Stimulated activated CD8-positive, alpha-beta memory T cell treated with anti-CD3 and anti-CD28 coated beads, Interleukin-12 subunit alpha, Interleukin-12 subunit beta, amount 100 ng/mL, for 4 hours (primary cell): ENCODE data around the gene CITED4.

Source experiments
- DNase-seq: peaks from one replicate; pipeline ENCODE4 v3.0.0-alpha.2; 2020; ENCODE audit warnings: low read depth

The CITED4 gene

DNA sequence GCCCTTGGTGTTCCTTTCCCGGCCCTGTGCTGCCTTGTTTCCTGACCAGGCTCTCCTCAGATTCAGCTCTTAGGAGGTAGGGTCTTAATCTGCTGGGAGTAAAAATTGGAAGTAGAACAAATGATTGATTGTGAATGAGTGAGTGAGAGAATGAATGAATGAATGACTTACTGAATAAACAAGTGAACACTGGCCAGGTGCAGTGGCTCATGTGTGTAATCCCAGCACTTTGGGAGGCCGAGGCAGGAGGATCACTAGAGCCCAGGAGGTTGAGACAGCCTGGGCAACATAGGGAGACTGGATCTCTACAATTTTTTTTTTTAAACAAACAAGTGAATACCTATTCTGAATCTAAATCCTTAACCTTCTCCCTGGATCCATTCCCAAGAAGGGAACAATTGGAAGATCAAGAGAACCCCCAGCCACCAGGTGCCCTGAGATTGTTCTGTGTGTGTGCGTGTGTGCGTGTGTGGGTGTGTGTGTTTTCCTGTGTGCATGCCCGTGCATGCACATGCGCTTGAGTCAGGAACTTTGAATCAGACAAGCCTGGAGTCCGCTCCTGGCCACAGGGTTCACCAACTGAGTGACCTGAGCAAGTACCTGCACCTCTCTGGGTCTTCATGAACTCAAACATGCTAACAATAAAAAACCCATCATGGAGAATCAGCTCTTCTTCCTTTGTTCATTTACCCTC is 24.3 kb upstream of the CITED4 start:
- no peak for DNase-seq

DNA sequence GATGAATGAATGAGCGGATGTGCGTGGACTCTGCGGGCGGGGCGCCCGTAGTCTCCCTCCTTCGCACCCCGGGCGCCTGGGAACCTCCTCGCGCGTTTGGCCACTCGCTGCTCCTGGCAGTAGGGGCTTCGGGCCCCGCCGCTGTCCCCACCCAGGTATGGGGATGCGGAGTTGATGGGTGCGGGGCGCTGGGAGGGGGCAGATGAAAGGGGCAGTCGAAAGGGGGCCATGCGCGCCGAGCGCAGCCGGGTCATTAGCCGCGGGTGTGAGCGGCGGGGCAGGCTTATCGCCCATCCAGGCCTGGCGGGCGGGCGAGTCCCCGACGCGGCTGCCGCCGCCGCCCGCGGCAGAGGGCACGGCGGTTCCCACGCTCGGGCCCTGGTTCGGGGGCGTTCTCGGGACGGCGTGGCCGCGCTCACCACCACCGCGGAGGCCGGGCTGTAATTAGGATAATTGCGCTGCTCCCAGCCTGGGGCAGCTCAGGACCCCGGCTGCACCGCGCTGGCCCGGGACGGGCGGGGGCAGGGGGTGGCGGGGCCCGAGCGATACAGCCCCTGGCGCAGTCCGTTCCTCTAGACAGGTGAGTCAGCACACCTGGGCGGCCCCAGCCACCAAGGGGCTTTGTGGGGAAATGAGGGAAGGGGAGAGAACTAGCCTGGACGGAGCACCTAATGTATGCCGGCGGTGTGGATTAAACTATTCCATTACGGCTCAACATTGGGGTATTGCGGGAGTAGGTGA is 22.1 kb upstream of the CITED4 start:
- no peak for DNase-seq

DNA sequence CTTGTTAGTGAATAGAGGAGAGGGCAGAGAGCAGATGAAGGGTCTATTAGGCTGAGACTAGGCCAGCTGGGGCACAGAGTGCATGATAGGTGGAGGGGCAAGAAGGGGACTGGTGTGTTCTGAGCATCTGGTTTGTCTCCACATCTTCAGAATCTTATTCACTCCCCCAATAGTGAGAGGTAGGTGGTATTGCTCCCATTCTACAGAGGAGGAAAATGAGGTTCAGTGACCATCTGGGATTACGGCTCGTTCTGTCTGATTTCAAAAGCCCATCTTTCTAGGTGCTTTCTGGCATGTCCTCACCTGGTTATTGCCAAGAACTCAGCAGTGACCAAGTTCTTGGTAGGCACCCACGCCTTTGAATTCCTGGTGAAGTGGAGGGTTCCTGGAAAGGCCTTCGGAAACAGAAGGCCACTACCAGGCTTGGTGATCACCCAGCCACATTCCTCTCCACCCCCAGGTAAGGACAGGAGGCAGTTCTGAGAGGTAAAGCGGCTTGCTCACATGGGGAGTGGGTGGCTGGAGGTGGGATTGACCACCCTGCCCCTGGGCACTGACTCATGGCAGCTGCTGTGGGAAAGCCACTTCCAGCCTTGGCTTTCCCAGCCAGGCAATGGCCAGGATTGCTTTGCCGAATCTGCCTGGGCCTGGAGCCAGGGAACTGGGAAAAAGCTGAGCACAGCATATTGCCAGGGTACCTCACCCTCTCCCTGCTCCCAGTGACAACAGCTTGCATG is 18.8 kb upstream of the CITED4 start:
- no peak for DNase-seq

DNA sequence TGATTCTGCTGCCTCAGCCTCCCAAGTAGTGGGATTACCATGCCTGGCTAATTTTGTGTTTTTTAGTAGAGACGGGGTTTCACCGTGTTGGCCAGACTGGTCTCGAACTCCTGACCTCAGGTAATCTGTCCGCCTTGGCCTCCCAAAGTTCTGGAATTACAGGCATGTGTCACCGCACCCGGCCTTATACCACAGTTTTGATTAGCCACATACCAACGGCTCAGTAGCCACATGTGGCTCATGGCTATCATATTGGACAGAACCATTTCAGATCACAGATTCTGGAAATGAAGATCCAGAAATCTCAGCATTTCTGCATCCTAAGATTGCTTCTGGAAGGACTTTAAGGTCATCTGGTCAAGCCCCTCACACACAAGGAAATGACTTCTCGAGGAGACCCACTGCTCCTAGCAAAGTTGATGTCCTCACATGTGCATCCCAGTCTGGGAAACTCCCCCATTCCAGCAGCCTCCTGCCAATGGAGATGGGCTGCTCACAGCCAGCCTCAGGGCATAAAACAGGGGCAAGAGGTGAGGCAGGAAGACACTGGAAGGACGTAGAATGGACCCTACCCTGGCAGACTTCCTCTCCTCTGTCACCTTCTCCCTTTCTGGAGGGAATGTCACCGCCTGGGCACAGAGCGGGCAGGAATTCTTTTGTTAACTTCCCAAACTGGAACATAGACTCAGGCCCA is 17.5 kb upstream of the CITED4 start:
- no peak for DNase-seq

DNA sequence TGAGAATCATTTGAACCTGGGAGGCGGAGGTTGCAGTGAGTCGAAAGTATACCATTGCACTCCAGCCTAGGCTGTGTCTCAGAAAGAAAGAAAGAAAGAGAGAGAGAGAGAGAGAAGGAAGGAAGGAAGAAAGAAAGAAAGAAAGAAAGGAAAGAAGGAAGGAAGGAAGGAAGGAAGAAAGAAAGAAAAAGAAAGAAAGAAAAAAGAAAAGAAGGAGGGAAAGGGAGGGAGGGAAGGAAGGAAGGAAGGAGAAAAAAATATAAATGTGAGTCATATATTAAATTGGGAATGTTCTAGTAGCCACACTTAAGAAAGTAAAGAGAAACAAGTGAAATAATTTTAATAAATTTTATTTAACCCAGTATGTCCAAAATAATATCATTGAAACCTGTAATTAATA is 16.7 kb upstream of the CITED4 start:
- no peak for DNase-seq

DNA sequence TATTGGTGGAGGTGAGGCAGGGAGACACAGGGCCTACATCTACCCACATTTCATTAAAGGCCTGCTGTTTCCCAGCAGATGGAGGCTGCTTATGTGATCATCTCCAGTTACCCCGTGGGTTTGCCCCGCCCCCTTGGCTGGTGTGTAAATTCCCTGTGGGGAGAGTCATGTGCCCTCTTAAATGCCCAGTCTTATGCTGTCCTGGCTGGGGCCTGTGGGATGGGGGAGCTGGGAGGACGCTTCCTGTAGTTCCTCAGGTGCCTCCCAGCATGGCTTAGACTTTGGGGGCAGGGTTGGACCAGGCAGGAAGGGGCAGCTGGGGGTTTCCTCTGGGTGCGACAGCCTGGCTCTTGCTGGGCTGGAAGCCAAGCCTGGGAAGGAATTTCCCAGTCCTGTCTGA is 15.5 kb upstream of the CITED4 start:
- no peak for DNase-seq

DNA sequence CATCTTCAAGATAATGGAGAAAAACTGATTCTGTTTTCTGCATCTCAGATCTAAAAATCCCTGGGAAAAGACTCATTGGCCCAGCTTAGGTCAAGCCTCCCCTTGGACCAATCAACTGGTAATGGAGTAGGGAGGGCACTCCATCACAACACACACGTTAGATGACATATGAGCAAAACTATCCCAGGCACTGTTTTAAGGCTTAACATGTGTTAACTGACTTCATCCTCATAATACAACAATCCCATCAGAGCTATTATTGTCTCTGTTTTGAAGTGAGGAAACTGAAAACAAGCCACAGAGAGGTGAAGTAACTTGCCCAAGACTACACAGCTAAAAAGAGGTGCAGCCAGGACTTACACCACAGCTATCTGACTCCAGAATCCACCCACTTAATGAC is 14.7 kb upstream of the CITED4 start:
- no peak for DNase-seq

DNA sequence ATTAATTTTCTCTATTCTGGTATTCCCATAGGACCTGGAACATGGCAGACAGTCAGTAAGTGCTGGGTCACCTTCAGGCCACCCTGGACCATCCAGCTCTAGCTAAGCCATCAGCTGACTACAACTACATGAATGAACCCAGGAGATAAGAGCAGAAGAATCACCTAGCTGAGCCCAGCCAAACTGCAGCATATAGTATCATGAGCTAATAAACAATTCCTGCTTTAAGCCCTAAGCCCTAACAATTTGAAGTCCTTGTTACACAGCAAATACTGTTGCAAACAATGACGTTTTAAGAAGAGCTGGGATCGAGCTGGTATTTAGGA is 14.2 kb upstream of the CITED4 start:
- DNase-seq = no peak

DNA sequence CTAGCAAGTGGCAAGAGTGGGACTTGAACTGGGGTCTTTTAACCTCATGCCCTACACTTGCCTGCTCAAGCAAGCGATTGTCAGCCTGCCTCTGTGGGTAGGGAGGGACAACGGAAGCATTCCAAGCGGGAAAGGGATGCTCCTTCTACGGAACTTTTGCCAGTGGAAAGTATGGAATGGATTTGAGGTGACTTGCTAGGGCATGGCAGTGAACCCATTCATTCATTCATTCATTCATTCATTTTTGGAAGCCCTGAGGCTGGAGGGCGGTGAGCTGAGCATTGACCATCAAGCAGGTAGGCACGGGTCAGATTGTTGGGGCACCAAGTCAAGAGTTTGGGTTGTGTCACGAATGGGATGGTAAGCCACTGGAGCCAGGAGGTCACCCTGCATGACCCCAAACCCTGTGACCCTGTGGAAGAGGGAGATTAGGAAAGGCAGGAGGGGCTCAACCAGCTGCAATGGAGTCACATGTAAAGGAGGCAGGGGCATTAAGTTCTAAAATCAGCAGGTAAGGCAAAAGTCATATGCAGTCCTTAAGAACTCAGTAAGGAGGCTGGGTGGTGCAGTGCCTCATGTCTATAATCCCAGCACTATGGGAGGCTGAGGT is 11.8 kb upstream of the CITED4 start:
- no peak for DNase-seq

DNA sequence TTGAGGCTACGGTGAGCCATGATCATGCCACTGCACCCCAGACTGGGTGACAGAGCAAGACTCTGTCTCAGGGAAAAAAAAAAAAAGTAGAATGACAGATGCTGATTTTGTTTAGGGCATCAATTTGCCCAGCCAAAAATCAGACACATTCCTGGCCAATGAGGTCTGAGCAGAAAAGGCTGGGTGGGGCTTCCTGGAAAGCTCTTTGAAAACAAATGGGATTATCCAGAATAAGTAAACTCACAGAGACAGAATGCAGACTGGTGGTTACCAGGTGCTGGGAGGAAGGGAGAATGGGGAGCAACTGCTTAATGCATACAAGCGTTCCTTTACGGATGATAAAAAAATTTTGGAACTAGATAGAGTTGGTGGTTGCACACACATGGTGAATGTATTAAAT is 10.1 kb upstream of the CITED4 start:
- no peak for DNase-seq

DNA sequence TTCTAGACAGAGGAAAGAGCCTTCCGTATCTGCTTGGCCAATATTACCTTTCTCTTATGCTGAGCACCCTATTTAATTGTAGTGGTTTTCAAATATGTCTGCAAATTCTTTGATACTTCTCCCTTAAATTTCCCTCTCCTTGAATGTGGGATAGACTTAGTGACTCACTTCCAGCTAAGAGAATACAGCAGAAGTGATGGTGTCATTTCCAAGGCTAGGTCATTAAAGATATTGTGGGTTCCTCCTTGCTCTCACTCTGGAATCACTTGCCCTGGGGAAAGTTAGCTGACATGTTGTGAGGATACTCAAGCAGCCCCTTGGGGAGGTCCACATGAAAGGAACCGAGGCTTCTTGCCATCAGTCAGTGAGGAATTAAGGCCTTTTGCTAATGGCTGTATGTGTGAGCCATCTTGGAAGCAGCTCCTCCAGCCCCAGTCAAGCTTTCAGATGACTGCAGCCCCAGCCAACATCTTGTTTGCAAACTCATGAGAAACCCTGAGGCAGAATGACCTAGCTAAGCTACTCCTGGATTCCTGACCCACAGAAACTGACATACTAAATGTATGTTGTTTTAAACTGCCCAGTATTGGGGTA is 8.1 kb upstream of the CITED4 start:
- no peak for DNase-seq

DNA sequence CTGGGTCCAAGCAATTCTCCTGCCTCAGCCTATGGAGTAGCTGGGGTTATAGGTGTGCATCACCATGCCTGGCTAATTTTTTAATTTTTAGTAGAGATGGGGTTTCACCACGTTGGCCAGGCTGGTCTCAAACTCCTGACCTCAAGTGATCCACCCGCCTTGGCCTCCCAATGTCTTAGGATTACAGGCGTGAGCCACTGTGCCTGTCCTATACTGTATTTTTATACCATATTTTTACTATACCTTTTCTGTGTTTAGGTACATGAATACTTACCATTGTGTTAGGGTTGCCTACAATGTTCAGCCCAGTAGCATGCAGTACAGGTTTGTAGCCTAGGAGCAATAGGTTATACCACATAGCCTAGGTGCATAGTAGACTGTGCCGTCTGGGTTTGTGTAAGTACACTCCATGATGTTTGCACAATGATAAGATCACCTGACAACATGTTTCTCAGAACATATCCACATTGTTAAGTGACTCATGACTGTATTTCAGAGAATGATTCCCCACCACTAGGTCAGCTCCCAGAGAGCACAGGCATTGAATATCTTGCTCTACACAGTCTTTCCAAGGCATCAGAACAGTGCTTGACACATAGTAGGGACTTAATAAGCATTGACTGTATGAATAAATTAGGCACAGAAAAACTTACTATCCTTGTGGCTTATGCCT is 6.0 kb upstream of the CITED4 start:
- DNase-seq = no peak

DNA sequence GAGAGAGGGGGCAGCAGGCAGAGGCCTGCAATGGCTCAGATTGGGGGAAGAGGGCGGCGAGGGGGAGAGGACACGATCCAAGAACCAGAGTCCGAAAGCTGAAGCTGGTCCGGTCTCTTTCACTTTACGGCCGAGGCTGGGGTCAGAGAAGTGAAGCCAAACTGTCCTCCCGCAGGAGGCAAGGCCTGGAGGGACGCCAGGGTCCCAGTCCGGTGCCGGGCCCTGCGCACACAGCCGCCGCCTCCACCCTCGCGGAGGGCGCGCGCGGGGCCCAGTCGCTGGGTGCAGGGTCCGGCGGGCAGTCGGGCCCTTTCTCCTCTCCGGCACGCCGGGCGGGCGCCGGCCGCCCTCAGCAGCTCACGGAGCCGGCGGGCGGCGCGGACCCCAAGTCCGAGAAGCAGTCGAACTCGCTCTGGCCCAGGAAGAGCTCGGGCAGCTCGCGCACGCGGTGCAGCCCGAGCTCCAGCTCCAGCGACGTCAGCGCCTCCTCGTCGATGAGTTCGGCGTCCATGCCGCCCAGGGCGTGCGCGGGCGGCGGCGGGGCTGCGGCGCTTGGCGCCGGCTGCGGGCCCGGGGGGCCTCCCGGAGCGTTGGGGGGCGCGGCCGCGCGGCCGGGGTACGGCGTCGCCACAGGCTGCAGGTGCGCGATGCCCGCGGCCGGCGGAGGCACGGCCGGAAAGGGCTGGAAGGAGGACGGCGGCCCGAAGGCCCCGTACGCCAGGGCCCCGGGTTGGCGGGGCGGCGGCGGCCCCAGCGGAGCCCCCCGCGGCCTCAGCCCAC is 749 bp downstream of the CITED4 start:
- no peak for DNase-seq

DNA sequence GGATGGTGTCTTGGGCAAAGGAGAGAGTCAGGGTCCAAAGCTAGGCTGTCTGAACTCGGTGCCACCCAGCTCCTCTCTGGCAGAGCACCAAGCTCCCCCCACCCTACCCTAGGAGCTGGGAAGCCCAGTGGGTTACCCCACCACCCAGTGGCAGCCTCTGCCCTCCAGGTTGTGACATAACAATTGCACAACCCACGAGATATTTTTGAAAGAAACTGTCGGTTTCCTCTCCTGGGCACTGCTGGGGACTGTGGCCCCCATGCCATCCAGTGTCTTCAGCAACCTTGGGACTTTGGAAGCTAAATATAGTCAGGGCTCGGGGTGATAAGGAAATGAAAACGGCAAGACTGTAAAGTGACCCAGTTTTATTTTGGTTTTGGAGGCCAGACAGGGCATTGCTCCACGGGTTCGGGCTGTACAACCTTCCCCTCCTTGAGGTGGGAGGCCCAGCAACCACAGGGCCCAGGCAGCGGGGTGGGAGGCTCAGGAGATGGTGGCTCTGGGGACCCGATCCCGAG is 1.4 kb downstream of the CITED4 start:
- no peak for DNase-seq

DNA sequence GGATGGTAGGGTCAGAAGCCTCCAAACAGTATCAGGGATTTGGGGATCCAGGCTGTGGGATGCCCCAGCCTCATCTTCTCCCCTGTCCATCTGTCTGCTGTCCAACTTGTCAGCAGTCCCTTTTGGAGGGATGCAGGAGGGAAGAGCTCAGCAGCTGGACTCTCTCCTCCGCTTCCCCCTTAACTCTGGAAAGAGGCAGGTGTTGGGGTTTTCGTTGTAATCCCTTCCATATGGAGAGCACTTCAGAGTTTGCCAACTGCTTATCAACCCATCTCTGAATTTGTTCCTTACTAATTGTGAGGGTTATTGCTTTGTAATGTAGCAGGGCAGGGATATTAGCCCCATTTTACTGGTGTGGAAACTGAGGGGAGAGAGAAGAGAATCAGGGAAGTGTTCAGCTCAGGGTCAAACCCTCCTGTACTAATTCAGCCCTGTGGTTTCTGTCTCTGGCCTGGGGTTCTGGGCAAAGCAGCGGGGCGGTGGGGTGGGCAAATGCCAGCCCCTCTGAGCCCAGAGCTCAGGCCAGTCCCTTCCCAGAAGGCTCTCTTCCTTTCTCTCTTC is 3.2 kb downstream of the CITED4 start:
- DNase-seq = no peak

DNA sequence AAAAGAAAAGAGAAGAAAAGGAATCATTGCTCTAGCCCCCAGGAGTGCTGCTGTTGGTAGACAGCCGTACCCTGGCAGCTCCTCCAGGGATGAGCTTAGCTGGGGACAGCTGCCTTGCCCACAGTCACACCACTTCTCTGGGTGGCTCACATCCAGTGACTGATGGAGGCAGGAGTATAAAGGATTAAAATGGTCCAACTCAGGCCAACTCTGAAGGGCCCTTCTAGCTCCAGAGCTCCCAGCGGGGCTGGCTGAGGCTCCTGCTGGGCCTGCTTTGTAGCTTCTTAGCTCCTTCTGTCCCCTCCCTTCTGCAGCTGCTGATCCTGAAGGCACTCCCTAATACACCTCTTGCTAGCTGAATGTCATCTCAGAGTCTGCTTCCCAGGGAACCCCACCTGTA is 4.4 kb downstream of the CITED4 start:
- DNase-seq = no peak

DNA sequence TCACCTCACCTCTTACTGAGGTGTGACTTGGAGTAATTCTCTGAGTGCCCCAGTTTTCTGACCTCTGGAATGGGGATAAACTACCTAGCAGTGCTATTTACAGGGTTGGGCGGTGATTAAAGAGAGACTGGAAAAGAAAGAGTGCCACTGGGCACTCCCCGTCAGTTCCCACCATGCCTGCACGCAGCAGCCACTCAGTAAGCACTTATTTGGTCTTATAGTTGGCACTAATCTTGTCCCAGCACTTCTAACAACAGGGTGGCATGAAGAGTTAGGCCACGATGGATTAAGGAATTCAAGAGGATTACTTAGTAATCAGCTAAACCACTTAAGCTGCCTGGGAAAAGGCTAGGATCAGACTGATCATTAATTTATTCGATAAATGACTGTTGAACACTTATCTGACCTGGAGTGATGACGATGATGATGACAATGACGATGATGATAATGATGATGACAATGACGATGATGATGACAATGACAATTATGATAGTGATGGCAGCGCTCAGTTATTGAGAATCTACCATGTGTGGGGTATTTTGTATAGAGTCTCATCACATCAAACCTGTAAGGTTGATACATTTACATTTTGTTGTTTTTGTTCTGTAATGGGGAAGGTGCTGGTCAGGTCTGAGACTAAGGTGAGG is 5.4 kb downstream of the CITED4 start:
- no peak for DNase-seq

DNA sequence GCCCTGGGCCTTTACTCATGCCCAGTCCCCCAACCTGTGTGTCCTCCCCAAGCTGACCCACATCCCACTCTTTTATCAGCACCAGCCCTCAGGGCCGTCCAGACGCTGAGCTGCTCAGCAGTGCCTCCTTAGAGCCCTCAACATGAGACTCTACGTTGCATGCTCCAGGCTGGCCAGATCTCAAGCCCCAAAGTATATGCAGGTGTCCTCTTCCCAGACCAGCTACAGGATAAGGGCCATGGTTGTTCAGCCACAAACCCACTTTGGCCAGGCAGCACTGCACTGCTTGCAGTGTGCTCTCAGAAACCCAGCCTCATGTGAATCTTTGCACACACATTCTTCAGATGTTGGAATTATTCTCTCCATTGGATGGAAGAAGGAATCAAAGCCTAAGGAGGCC is 6.0 kb downstream of the CITED4 start:
- DNase-seq = no peak

DNA sequence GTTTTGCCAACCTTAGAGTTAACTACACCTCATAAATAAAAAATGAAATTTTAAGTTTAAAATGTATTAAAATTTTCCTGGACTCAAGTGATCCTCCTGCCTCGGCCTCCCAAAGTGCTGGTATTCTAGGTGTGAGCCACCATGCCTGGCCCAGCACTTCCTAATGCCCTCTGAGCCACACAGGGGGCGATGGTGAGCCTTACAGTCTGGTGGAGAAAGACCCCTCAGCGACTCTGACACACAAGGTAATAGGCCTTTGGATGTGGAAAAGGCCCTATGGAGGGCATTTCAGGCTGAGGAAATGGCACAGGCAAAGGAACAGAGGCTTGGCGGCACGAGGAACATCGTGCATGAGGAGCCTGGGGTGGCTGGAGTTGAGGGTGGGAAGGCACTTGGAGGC is 6.7 kb downstream of the CITED4 start:
- DNase-seq = no peak

DNA sequence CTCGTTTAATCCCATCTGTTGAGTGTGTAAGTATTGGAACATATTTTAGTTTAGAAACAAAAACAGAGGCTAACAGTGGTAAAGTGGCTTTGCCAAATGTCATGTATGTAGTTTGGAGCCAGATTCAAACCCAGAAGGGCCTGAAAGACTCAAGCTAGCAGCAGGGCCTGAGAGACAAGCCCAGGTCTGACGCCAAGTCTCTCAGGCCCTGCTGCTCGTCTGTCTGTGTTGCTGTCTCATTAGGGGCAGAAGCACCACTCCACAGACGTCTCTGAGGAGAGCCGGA is 8.3 kb downstream of the CITED4 start:
- no peak for DNase-seq
